ENCODE measurements around the gene ROBO1. TPM values are rescaled to one million over a fixed set of nuclear protein-coding genes. Genes with fewer than 3 reads are reported as not detected.
"Not testable (repeated sequence)": the region's sequence is repeated elsewhere in the genome, so short reads cannot be mapped to it uniquely, and the experiment has no call there.

ROBO1 gene
- total RNA-seq, 2 experiments from 2014 or later, result 8.6 to 9.0 TPM

DNA sequence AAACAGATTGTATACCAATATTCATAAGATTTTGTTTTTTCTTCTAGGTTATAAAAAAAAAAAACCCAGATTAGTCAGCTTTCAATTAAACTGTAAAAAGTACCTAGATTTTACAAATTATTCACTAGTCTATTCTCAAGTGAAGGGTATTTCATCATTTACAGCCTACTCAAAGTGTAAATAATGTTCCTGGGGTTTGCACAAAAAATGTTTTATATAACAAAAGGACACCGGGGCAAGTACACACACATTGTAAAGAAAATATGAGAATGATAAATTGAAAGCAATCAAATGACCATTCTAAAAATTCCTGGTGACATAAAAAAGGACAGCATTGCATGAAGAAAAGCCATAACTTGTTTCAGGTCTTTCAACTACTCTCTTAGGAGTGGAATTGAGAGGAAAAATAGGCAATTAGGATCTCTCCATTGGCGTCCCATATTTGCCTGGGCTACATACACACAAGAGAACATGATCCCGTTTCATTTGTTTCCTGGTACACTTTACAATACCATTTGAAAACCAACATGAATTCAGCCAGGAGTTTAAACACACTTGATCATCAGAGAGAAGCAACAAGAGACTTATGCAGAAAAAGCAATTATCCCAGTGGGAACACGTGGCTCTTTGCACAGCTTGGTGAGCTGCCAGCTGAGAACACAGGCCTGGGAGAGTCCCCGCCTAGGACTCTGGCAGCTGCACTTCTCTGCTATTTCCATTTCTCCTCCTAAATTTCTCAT lies 1039.2 kb downstream of the ROBO1 start:
- ChIA-PET CTCF (no interaction called here), POLR2A (no interaction called here)
- H3K36me3 Mint-ChIP-seq (ENCODE audit: low read depth), result no peaks in the 10 kb centered on the region
- H3K27ac Mint-ChIP-seq, result no peak overlapping the region
- H3K9me3 Mint-ChIP-seq, result peaks cover 2% of the 10 kb centered on the region
- no peak for DNase-seq
- H3K4me3 Mint-ChIP-seq, result no peak overlapping the region
- peaks cover 8% of the 10 kb centered on the region for H3K4me1 Mint-ChIP-seq (ENCODE audit: low read depth)
- ATAC-seq, result no peak
- intact Hi-C loops (cut with micrococcal nuclease), result no loop called here
- TF ChIP-seq, protein P1, sequence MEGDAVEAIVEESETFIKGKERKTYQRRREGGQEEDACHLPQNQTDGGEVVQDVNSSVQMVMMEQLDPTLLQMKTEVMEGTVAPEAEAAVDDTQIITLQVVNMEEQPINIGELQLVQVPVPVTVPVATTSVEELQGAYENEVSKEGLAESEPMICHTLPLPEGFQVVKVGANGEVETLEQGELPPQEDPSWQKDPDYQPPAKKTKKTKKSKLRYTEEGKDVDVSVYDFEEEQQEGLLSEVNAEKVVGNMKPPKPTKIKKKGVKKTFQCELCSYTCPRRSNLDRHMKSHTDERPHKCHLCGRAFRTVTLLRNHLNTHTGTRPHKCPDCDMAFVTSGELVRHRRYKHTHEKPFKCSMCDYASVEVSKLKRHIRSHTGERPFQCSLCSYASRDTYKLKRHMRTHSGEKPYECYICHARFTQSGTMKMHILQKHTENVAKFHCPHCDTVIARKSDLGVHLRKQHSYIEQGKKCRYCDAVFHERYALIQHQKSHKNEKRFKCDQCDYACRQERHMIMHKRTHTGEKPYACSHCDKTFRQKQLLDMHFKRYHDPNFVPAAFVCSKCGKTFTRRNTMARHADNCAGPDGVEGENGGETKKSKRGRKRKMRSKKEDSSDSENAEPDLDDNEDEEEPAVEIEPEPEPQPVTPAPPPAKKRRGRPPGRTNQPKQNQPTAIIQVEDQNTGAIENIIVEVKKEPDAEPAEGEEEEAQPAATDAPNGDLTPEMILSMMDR (IDR thresholded peaks at IDR 0.05), result no peak
- H3K27me3 Mint-ChIP-seq, result no peaks in the 10 kb centered on the region

DNA sequence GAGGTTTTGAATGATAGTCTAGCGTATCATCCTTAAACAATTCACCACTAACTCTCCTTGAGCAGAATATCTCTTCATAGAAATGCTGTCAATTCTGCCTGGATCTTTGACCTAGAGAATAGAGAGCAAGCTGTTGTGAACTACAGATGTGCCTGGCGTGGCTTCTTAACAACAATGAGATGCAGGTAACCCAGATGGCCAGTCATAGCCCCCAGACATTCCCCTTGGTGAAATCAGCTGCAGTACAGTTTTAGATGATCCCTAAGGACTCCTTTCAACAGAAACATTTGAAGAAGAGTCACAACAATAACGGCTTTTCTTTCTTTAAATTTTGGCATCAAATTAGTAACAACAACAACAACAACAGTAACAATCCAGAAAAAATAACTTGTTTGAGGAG lies 1041.3 kb downstream of the ROBO1 start:
- Mint-ChIP-seq H3K9me3 (peaks cover 2% of the 10 kb centered on the region), H3K4me1 (ENCODE audit: low read depth) (peaks cover 8% of the 10 kb centered on the region), H3K27ac (no peak overlapping the region), H3K36me3 (ENCODE audit: low read depth) (no peaks in the 10 kb centered on the region), H3K27me3 (no peaks in the 10 kb centered on the region), H3K4me3 (no peak overlapping the region)
- TF ChIP-seq, protein P1 (IDR thresholded peaks at IDR 0.05), result no peak
- DNase-seq (no peak), ATAC-seq (no peak)
- POLR2A ChIA-PET, result no interaction called here
- intact Hi-C loops (cut with micrococcal nuclease), result no loop called here
- CTCF ChIA-PET, result no interaction called here

DNA sequence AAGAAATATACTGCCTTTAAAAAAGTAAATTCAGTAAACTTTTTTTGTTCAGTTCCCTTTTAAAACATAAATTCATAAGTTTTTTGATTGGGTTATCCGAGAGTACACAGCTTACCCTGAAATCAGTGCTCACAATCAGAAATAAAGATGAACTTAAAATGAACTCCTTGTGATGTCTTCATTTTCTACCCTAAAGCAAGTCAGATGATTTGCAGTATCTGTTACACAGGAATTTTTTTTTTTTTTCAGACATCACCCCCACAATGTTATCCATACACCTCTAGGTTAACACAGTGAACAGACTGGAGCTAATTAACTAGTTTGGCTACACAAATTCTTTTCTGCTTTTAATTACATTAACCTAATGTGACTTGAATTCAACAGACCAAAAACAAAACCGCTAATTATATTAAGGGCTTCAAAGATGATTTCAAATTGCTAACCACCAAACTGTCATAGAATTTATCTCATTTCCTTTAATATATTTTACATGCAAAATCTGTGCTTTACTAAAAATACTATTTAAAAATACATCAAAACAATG lies 1042.0 kb downstream of the ROBO1 start:
- intact Hi-C loops (cut with micrococcal nuclease), result no loop called here
- ChIA-PET CTCF (no interaction called here), POLR2A (interaction anchor here (0.6 kb wide), 1 partner anchor 1128 kb away, joined by 3 read pairs; no protein-coding TSS in a partner anchor)
- Mint-ChIP-seq H3K4me1 (ENCODE audit: low read depth) (peaks cover 8% of the 10 kb centered on the region), H3K4me3 (no peak overlapping the region), H3K27me3 (no peaks in the 10 kb centered on the region), H3K27ac (no peak overlapping the region), H3K9me3 (peaks cover 2% of the 10 kb centered on the region), H3K36me3 (ENCODE audit: low read depth) (no peaks in the 10 kb centered on the region)
- no peak for DNase-seq
- TF ChIP-seq, protein P1 (IDR thresholded peaks at IDR 0.05), result no peak
- no peak for ATAC-seq

DNA sequence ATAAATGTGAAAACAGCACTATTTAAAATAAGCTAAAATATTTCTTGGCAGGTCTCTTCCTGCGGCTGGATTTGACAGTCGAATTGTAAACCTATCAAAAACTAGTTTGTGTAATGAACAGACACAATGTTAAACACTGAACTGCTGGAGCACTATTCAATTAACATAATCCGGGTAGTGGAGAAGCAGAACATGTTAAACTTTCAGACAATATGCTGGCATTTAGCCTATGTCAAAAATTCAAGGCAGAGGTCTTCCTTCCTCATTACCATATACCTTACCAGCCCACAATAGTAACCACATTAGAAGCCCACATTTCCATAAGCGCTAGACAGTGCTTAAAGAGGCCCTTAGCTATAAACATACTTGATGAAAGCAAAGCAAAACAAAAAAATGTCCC lies 1042.9 kb downstream of the ROBO1 start:
- no peaks in the 10 kb centered on the region for H3K27me3 Mint-ChIP-seq
- peaks cover 2% of the 10 kb centered on the region for H3K9me3 Mint-ChIP-seq
- ATAC-seq, result no peak
- H3K4me3 Mint-ChIP-seq, result no peak overlapping the region
- TF ChIP-seq, protein P1 (IDR thresholded peaks at IDR 0.05), result no peak
- ChIA-PET CTCF (no interaction called here), POLR2A (no interaction called here)
- no peak for DNase-seq
- no peaks in the 10 kb centered on the region for H3K36me3 Mint-ChIP-seq (ENCODE audit: low read depth)
- no peak overlapping the region for H3K27ac Mint-ChIP-seq
- intact Hi-C loops (cut with micrococcal nuclease), result no loop called here
- H3K4me1 Mint-ChIP-seq (ENCODE audit: low read depth), result peaks cover 8% of the 10 kb centered on the region

DNA sequence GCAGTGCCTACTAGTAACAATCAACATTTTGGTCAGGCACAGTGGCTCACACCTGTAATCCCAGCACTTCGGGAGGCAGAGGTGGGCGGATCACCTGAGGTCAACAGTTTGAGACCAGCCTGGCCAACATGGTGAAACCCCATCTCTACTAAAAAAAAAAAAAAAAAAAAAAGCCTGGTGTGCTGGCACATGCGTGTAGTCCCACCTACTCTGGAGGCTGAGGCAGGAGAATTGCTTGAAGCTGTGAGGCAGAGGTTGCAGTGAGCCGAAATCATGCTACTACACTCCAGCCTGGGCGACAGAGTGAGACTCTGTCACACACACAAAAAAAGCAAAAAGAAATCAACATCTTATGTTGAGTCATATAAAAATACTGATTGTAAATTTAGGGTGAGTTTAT lies 1043.4 kb downstream of the ROBO1 start:
- H3K4me3 Mint-ChIP-seq; intact Hi-C loops (cut with micrococcal nuclease); ATAC-seq; POLR2A ChIA-PET; H3K36me3 Mint-ChIP-seq (ENCODE audit: low read depth); H3K9me3 Mint-ChIP-seq; DNase-seq; H3K4me1 Mint-ChIP-seq (ENCODE audit: low read depth); H3K27me3 Mint-ChIP-seq; H3K27ac Mint-ChIP-seq; CTCF ChIA-PET: not testable (repeated sequence)

Measured in activated CD8-positive, alpha-beta T cell treated with anti-CD3 and anti-CD28 coated beads for 36 hours (primary cell).